ENCODE results near the gene HTRA1. TPM values are rescaled to one million over a fixed set of nuclear protein-coding genes. Genes with fewer than 3 reads are reported as not detected.

The HTRA1 gene
- polyA plus RNA-seq, 1 donor from 2014 or later, result 1.4 TPM

DNA sequence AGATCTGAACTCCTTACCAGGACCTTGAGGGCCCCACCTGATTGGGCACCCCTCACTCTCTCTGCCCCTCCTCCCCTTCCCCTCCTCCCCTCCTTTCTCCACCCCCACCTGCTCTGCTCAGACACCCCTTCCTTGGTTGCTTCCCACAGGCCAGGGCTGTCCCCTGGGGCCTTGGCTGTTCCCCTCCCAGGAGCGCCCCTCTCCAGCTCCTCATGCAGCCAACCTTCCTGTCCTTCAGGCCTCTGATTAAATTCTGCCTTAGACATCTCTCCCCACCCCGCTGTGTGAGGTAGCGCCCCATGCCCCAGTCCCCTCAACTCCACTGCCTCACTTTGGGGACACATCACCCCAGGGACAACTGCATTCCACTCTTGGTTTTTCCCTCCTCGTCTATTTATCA is 32.4 kb downstream of the HTRA1 start:
- H3K9me3 ChIP-seq (ENCODE audit: low read length), result no peaks in the 10 kb centered on the region
- no peak overlapping the region for H2AFZ ChIP-seq (ENCODE audit: low read depth, low read length)
- no peaks in the 10 kb centered on the region for H3K9me2 ChIP-seq (ENCODE audit: insufficient read depth, low read length)
- H3K4me2 ChIP-seq (ENCODE audit: low read length), result no peak overlapping the region
- no peaks in the 10 kb centered on the region for H3K79me2 ChIP-seq (replicated peaks; ENCODE audit: insufficient read depth, low read length)
- no peaks in the 10 kb centered on the region for H3F3A ChIP-seq (ENCODE audit: insufficient read depth, low read length, poor library complexity, severe bottlenecking)
- H3K9ac ChIP-seq (ENCODE audit: low read length), result no peak overlapping the region
- no peak overlapping the region for H3K4me3 ChIP-seq (ENCODE audit: low read length)
- no peak overlapping the region for H3K27ac ChIP-seq (ENCODE audit: low read length)
- TF ChIP-seq EZH2 (IDR thresholded peaks at IDR 0.05; ENCODE audit: borderline replicate concordance, insufficient read depth, low read length, poor library complexity, severe bottlenecking) (no peak), REST (IDR thresholded peaks at IDR 0.05; ENCODE audit: borderline replicate concordance) (no peak), TAF1 (IDR thresholded peaks at IDR 0.05; ENCODE audit: low read depth) (no peak), RAD21 (conservative IDR thresholded peaks at IDR 0.05) (no peak), EP300 (conservative IDR thresholded peaks at IDR 0.05; ENCODE audit: poor library complexity, severe bottlenecking) (no peak), POLR2AphosphoS5 (IDR thresholded peaks at IDR 0.05) (no peak), MXI1 (conservative IDR thresholded peaks at IDR 0.05; ENCODE audit: poor library complexity, severe bottlenecking) (no peak), SMC3 (conservative IDR thresholded peaks at IDR 0.05; ENCODE audit: poor library complexity) (no peak)
- TF ChIP-seq, protein P1, sequence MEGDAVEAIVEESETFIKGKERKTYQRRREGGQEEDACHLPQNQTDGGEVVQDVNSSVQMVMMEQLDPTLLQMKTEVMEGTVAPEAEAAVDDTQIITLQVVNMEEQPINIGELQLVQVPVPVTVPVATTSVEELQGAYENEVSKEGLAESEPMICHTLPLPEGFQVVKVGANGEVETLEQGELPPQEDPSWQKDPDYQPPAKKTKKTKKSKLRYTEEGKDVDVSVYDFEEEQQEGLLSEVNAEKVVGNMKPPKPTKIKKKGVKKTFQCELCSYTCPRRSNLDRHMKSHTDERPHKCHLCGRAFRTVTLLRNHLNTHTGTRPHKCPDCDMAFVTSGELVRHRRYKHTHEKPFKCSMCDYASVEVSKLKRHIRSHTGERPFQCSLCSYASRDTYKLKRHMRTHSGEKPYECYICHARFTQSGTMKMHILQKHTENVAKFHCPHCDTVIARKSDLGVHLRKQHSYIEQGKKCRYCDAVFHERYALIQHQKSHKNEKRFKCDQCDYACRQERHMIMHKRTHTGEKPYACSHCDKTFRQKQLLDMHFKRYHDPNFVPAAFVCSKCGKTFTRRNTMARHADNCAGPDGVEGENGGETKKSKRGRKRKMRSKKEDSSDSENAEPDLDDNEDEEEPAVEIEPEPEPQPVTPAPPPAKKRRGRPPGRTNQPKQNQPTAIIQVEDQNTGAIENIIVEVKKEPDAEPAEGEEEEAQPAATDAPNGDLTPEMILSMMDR (IDR thresholded peaks at IDR 0.05; ENCODE audit: poor library complexity, severe bottlenecking), result no peak
- no peaks in the 10 kb centered on the region for H4K20me1 ChIP-seq (ENCODE audit: insufficient read depth)
- H3K27me3 ChIP-seq (ENCODE audit: insufficient read depth, low read depth, low read length), result no peaks in the 10 kb centered on the region
- H3K36me3 ChIP-seq (ENCODE audit: insufficient read depth, low read length), result no peaks in the 10 kb centered on the region

- H3K27me3 ChIP-seq (ENCODE audit: insufficient read depth, low read depth, low read length), result no peaks in the 10 kb centered on the region
- H3F3A ChIP-seq (ENCODE audit: insufficient read depth, low read length, poor library complexity, severe bottlenecking), result no peaks in the 10 kb centered on the region
- no peaks in the 10 kb centered on the region for H3K9me3 ChIP-seq (ENCODE audit: low read length)
- H3K79me2 ChIP-seq (replicated peaks; ENCODE audit: insufficient read depth, low read length), result no peaks in the 10 kb centered on the region
- TF ChIP-seq REST (IDR thresholded peaks at IDR 0.05; ENCODE audit: borderline replicate concordance) (no peak), TAF1 (IDR thresholded peaks at IDR 0.05; ENCODE audit: low read depth) (no peak), EZH2 (IDR thresholded peaks at IDR 0.05; ENCODE audit: borderline replicate concordance, insufficient read depth, low read length, poor library complexity, severe bottlenecking) (no peak), EP300 (conservative IDR thresholded peaks at IDR 0.05; ENCODE audit: poor library complexity, severe bottlenecking) (no peak), RAD21 (conservative IDR thresholded peaks at IDR 0.05) (no peak), POLR2AphosphoS5 (IDR thresholded peaks at IDR 0.05) (no peak), SMC3 (conservative IDR thresholded peaks at IDR 0.05; ENCODE audit: poor library complexity) (no peak), MXI1 (conservative IDR thresholded peaks at IDR 0.05; ENCODE audit: poor library complexity, severe bottlenecking) (no peak)
- TF ChIP-seq, protein P1 (IDR thresholded peaks at IDR 0.05; ENCODE audit: poor library complexity, severe bottlenecking), result no peak
- H3K27ac ChIP-seq (ENCODE audit: low read length), result no peak overlapping the region
- no peak overlapping the region for H3K4me2 ChIP-seq (ENCODE audit: low read length)
- no peaks in the 10 kb centered on the region for H3K9me2 ChIP-seq (ENCODE audit: insufficient read depth, low read length)
- no peaks in the 10 kb centered on the region for H4K20me1 ChIP-seq (ENCODE audit: insufficient read depth)
- no peak overlapping the region for H3K9ac ChIP-seq (ENCODE audit: low read length)
- no peak overlapping the region for H2AFZ ChIP-seq (ENCODE audit: low read depth, low read length)
- H3K36me3 ChIP-seq (ENCODE audit: insufficient read depth, low read length), result no peaks in the 10 kb centered on the region
- H3K4me3 ChIP-seq (ENCODE audit: low read length), result no peak overlapping the region
These were observed 32.9 kb downstream of the HTRA1 start for GRCh38 chr10:122494173-122494820.
